ENCODE measurements around the gene TMLHE.
"Not testable (repeated sequence)": the region's sequence is repeated elsewhere in the genome, so short reads cannot be mapped to it uniquely, and the experiment has no call there.

- TF ChIP-seq, protein P1, sequence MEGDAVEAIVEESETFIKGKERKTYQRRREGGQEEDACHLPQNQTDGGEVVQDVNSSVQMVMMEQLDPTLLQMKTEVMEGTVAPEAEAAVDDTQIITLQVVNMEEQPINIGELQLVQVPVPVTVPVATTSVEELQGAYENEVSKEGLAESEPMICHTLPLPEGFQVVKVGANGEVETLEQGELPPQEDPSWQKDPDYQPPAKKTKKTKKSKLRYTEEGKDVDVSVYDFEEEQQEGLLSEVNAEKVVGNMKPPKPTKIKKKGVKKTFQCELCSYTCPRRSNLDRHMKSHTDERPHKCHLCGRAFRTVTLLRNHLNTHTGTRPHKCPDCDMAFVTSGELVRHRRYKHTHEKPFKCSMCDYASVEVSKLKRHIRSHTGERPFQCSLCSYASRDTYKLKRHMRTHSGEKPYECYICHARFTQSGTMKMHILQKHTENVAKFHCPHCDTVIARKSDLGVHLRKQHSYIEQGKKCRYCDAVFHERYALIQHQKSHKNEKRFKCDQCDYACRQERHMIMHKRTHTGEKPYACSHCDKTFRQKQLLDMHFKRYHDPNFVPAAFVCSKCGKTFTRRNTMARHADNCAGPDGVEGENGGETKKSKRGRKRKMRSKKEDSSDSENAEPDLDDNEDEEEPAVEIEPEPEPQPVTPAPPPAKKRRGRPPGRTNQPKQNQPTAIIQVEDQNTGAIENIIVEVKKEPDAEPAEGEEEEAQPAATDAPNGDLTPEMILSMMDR (conservative IDR thresholded peaks at IDR 0.05; ENCODE audit: low read length), result not testable (repeated sequence)
- TF ChIP-seq EZH2phosphoT487 (IDR thresholded peaks at IDR 0.05; ENCODE audit: borderline replicate concordance), result not testable (repeated sequence)
These were observed 135.6 kb downstream of the TMLHE start for GRCh38 chrX:155477136-155477535.
